Endothelial cell of umbilical vein (primary cell): ENCODE results near the gene FYCO1. TPM values are rescaled to one million over a fixed set of nuclear protein-coding genes. Genes with fewer than 3 reads are reported as not detected.

Experiments used
- BruUV-seq: library from RNA; stranded (reverse); fragments of 400-500 nt; replicated peaks from 2 replicates; lab custom pipeline; 2021; lab: Mats Ljungman, UMichigan
- CTCF ChIA-PET: fragments of 300-600, 350-600 bp; sonication (Branson Sonifier 250); formaldehyde crosslinking; loops from one replicate; lab custom pipeline; 2021; ENCODE audit warnings: antibody characterized with exemption, inconsistent platforms; lab: Charles Lee
- POLR2A ChIA-PET: fragments of 300-600, 350-600 bp; sonication (Branson Sonifier 250); formaldehyde crosslinking; loops from one replicate; lab custom pipeline; 2021; ENCODE audit warnings: antibody characterized with exemption, inconsistent platforms; lab: Charles Lee
- DNase-seq: peaks from one replicate; pipeline ENCODE4 v3.0.0-alpha.2; 2011; ENCODE audit warnings: low read depth, low spot score
- FAIRE-seq: peaks from 2 replicates; lab custom pipeline; 2011; peaks lifted over from hg19 to GRCh38; lab: Jason Lieb, UNC
- H2AFZ ChIP-seq: 2 replicates; pipeline ENCODE4 v1.6.0; 2012; ENCODE audit warnings: low read depth, low read length, control low read depth, inconsistent platforms
- H3K27ac ChIP-seq: 2 replicates; pipeline ENCODE4 v1.5.1; 2011; ENCODE audit warnings: low read depth, mild to moderate bottlenecking, control low read depth, low read length, moderate library complexity; ENCODE audit not compliant: insufficient read depth
- H3K27me3 ChIP-seq, 2 experiments: 2 replicates each; pipeline versions ENCODE4 v1.6.0 to v1.6.1; 2011; ENCODE audit warnings: low read length in 2 of 2, mixed read lengths in 1 of 2; ENCODE audit not compliant: control insufficient read depth in 2 of 2, insufficient read depth in 2 of 2
- H3K36me3 ChIP-seq, 2 experiments: 2 replicates in 1 of 2; 3 replicates in 1 of 2; pipeline ENCODE4 v1.5.1; 2011; ENCODE audit warnings: low read length in 2 of 2, mild to moderate bottlenecking in 1 of 2, moderate library complexity in 1 of 2; ENCODE audit not compliant: control insufficient read depth in 2 of 2, insufficient read depth in 2 of 2; ENCODE audit errors: extremely low read depth in 1 of 2
- H3K4me1 ChIP-seq: 3 replicates; pipeline ENCODE4 v1.5.1; 2011; ENCODE audit warnings: mild to moderate bottlenecking, low read length; ENCODE audit not compliant: control insufficient read depth, insufficient read depth; ENCODE audit errors: extremely low read depth
- H3K4me2 ChIP-seq: 2 replicates; pipeline ENCODE4 v1.6.1; 2011; ENCODE audit warnings: low read length, control low read depth, mixed read lengths; ENCODE audit not compliant: insufficient read depth
- H3K4me3 ChIP-seq, 3 experiments: fragments of 200-600 bp in 1 of 3; sonication (generic), shearing (Covaris generic) in 1 of 3; replicated peaks in 1 of 3; 2 replicates each; pipeline ENCODE4 v1.5.1; 2011 to 2016; ENCODE audit warnings: control low read depth in 3 of 3, low read length in 3 of 3, mild to moderate bottlenecking in 2 of 3, inconsistent platforms in 1 of 3, low read depth in 1 of 3, moderate library complexity in 1 of 3; ENCODE audit not compliant: insufficient read depth in 1 of 3
- H3K79me2 ChIP-seq: 2 replicates; pipeline ENCODE4 v1.6.0; 2012; ENCODE audit warnings: low read length, inconsistent platforms; ENCODE audit not compliant: control insufficient read depth, insufficient read depth
- H3K9ac ChIP-seq: replicated peaks from 2 replicates; pipeline ENCODE3; 2011; ENCODE audit warnings: low read length, control low read depth; ENCODE audit not compliant: insufficient read depth; ENCODE audit errors: extremely low read depth
- H3K9me1 ChIP-seq: replicated peaks from 3 replicates; pipeline ENCODE4 v1.6.0; 2011; ENCODE audit warnings: mild to moderate bottlenecking, low read length; ENCODE audit not compliant: control insufficient read depth, insufficient read depth; ENCODE audit errors: extremely low read depth
- H3K9me3 ChIP-seq: replicated peaks from 2 replicates; pipeline ENCODE4 v1.5.1; 2012; ENCODE audit warnings: low read length, inconsistent platforms; ENCODE audit not compliant: control insufficient read depth, insufficient read depth
- H4K20me1 ChIP-seq: replicated peaks from 2 replicates; pipeline ENCODE3; 2011; ENCODE audit warnings: mild to moderate bottlenecking, low read length; ENCODE audit not compliant: control insufficient read depth, insufficient read depth; ENCODE audit errors: extremely low read depth
- CTCF ChIP-seq, 2 donors: IDR thresholded peaks; 1 replicate in 1 of 2; 2 replicates in 1 of 2; pipeline ENCODE4 v1.5.1; 2011; ENCODE audit warnings: low read length in 2 of 2, mild to moderate bottlenecking in 2 of 2, moderate library complexity in 2 of 2, control low read depth in 1 of 2, inconsistent platforms in 1 of 2, low read depth in 1 of 2; ENCODE audit not compliant: insufficient read depth in 1 of 2; ENCODE audit errors: extremely low read depth in 1 of 2
- EZH2 ChIP-seq: IDR thresholded peaks from 2 replicates; pipeline ENCODE4 v1.6.1; 2012; ENCODE audit warnings: borderline replicate concordance, low read depth, mild to moderate bottlenecking, moderate library complexity, low read length, inconsistent platforms; ENCODE audit not compliant: severe bottlenecking
- FOS ChIP-seq: IDR thresholded peaks from 2 replicates; pipeline ENCODE4 v1.6.1; 2011; ENCODE audit warnings: mild to moderate bottlenecking, low read length, moderate library complexity, borderline replicate concordance; ENCODE audit not compliant: insufficient read depth
- GATA2 ChIP-seq: IDR thresholded peaks from 2 replicates; pipeline ENCODE4 v1.7.0; 2011; ENCODE audit warnings: low read depth, mild to moderate bottlenecking, moderate library complexity, mixed read lengths, low read length; ENCODE audit not compliant: insufficient read length, insufficient read depth
- JUN ChIP-seq: IDR thresholded peaks from 2 replicates; pipeline ENCODE4 v1.6.1; 2011; ENCODE audit warnings: borderline replicate concordance, low read depth; ENCODE audit not compliant: insufficient read length, insufficient read depth
- MYC ChIP-seq: IDR thresholded peaks from one replicate; pipeline ENCODE4 v1.6.1; 2011; ENCODE audit warnings: mild to moderate bottlenecking, low read depth, low read length
- POLR2A ChIP-seq: IDR thresholded peaks from 2 replicates; pipeline ENCODE4 v1.6.1; 2012; ENCODE audit warnings: low read depth, mild to moderate bottlenecking, control low read depth, low read length
- POLR2AphosphoS5 ChIP-seq: IDR thresholded peaks from 2 replicates; pipeline ENCODE4 v1.6.1; 2012; ENCODE audit warnings: low read depth, mild to moderate bottlenecking, control low read depth, low read length, moderate library complexity; ENCODE audit not compliant: insufficient read depth
- dilution Hi-C: fragments of 300-500 bp; cut with MboI; formaldehyde crosslinking; loops from one replicate; pipeline ENCODE4 v1.15.0; 2019; ENCODE audit warnings: low sequenced_read_pairs; ENCODE audit not compliant: extremely low pct_ligation_motif_present
- intact Hi-C: fragments of 100-400 bp; cut with micrococcal nuclease; formaldehyde crosslinking; loops from one replicate; pipeline ENCODE4 v1.10.0; 2022
- polyA plus RNA-seq, 4 experiments: library from polyadenylated mRNA; depleted of rRNA in 3 of 4; stranded (reverse) in 3 of 4; unstranded in 1 of 4; fragments of >200 nt; gene quantifications; 2 replicates each; pipeline versions ENCODE4 v1.2.1 to v1.2.3, GENCODE V29; 2011 to 2012; ENCODE audit warnings: missing spikeins in 1 of 4
- total RNA-seq: library from RNA; stranded (reverse); gene quantifications from 2 replicates; pipeline ENCODE4 v1.2.3, GENCODE V29; 2021

Gene FYCO1
- total and polyA plus RNA-seq, 2 donors (not counting 3 experiments of a cell fraction or from before 2014, with no cell fraction given) = 13.9 to 20.8 TPM

GRCh38 chr3:45965653-45966052 lies 30.0 kb downstream of the FYCO1 start:
- POLR2A ChIA-PET = no interaction called here
- CTCF ChIA-PET = interaction anchor here (1.3 to 2.5 kb wide), 3 partner anchors 27 to 115 kb away, joined by 3 to 8 read pairs (median 6); no protein-coding TSS in a partner anchor
- no peaks in the 10 kb centered on the region for H3K4me1 ChIP-seq
- H3K4me3 ChIP-seq = no peak overlapping the region
- no peak overlapping the region for H3K4me2 ChIP-seq
- no peak for DNase-seq
- no peaks in the 10 kb centered on the region for H3K9me1 ChIP-seq
- no peaks in the 10 kb centered on the region for H4K20me1 ChIP-seq
- no peak overlapping the region for H2AFZ ChIP-seq
- no peak overlapping the region for H3K27ac ChIP-seq
- no peaks in the 10 kb centered on the region for H3K27me3 ChIP-seq
- TF ChIP-seq MYC (no peak), FOS (no peak), EZH2 (no peak), CTCF (IDR thresholded peaks at IDR 0.05; ENCODE audit: extremely low read depth in 1 of 2, insufficient read depth in 1 of 2, low read depth in 1 of 2, low read length in 2 of 2) (no peak), GATA2 (no peak), JUN (no peak), POLR2AphosphoS5 (no peak), POLR2A (no peak)
- H3K9me3 ChIP-seq = no peaks in the 10 kb centered on the region
- FAIRE-seq = no peak
- peaks cover 14 to 58% of the 10 kb centered on the region in 2 experiments for H3K36me3 ChIP-seq
- no peaks in the 10 kb centered on the region for H3K79me2 ChIP-seq
- BruUV-seq = no TSS peak
- H3K9ac ChIP-seq = no peak overlapping the region
- dilution Hi-C loops (no loop called here), intact Hi-C loops (no loop called here)
